LNCAP (cell line): ENCODE results near the gene FAM114A2.
A peak's percentile ranks its signal among the peaks of the same experiment; 100 is the strongest.

ENCODE experiments used
- CTCF ChIP-seq: fragments of 450-650 bp; IDR thresholded peaks from 2 replicates; pipeline ENCODE4 v1.5.1; 2017; ENCODE audit warnings: mild to moderate bottlenecking

The FAM114A2 gene

GRCh38 chr5:154077696-154078095, 39.0 kb upstream of the FAM114A2 start:
- TF ChIP-seq CTCF: no peak

GRCh38 chr5:154076240-154076922, 37.7 kb upstream of the FAM114A2 start:
- TF ChIP-seq CTCF: no peak

GRCh38 chr5:154072414-154073171, 33.9 kb upstream of the FAM114A2 start:
- TF ChIP-seq CTCF: peak; percentile 89

- no peak for TF ChIP-seq CTCF
Measured at GRCh38 chr5:154071799-154072413, 33.2 kb upstream of the FAM114A2 start.

GRCh38 chr5:154065971-154066370, 27.3 kb upstream of the FAM114A2 start:
- TF ChIP-seq CTCF: no peak

- no peak for TF ChIP-seq CTCF
Measured at GRCh38 chr5:154063372-154063771, 24.7 kb upstream of the FAM114A2 start.

GRCh38 chr5:154060606-154061005, 21.9 kb upstream of the FAM114A2 start:
- TF ChIP-seq CTCF: no peak
